Activated naive CD8-positive, alpha-beta T cell treated with anti-CD3 and anti-CD28 coated beads, Interleukin-2, amount 10 ng/mL, durations not matched to agents 7 days and 5 days (primary cell): ENCODE data around the gene EFHD1. TPM values are rescaled to one million over a fixed set of nuclear protein-coding genes. Genes with fewer than 3 reads are reported as not detected.
"Not testable (repeated sequence)": the region's sequence is repeated elsewhere in the genome, so short reads cannot be mapped to it uniquely, and the experiment has no call there.

ENCODE experiments used
- ATAC-seq: fragments of 150-1000 bp; cut with Tn5 transposase; one replicate; pipeline ENCODE4 v1.10.0; 2021; ENCODE audit warnings: low read depth, moderate library complexity
- POLR2A ChIA-PET: fragments of 350-600 bp; sonication (Branson Sonifier 250); formaldehyde crosslinking; loops from one replicate; lab custom pipeline; 2021; ENCODE audit warnings: antibody characterized with exemption; lab: Charles Lee
- DNase-seq: peaks from one replicate; pipeline ENCODE4 v3.0.0; 2021
- H3K27ac Mint-ChIP-seq: one replicate; pipeline ENCODE4 v1.8.0; 2022; ENCODE audit warnings: mild to moderate bottlenecking, mixed read lengths
- H3K27me3 Mint-ChIP-seq: one replicate; pipeline ENCODE4 v1.8.0; 2022; ENCODE audit warnings: mild to moderate bottlenecking, moderate library complexity, mixed read lengths
- H3K36me3 Mint-ChIP-seq: one replicate; pipeline ENCODE4 v1.8.0; 2021; ENCODE audit warnings: mild to moderate bottlenecking, mixed read lengths
- H3K4me1 Mint-ChIP-seq: one replicate; pipeline ENCODE4 v1.8.0; 2021; ENCODE audit warnings: mixed read lengths
- H3K4me3 Mint-ChIP-seq: one replicate; pipeline ENCODE4 v1.8.0; 2022; ENCODE audit warnings: mild to moderate bottlenecking, moderate library complexity, mixed read lengths
- H3K9me3 Mint-ChIP-seq: one replicate; pipeline ENCODE4 v1.8.0; 2021; ENCODE audit warnings: mixed read lengths
- total RNA-seq, 2 experiments: library from RNA; stranded (reverse); gene quantifications; one replicate each; pipeline ENCODE4 v1.2.3, GENCODE V29; 2021

EFHD1 gene
- total RNA-seq, 2 experiments from 2014 or later, result 7.6 to 8.8 TPM

DNA sequence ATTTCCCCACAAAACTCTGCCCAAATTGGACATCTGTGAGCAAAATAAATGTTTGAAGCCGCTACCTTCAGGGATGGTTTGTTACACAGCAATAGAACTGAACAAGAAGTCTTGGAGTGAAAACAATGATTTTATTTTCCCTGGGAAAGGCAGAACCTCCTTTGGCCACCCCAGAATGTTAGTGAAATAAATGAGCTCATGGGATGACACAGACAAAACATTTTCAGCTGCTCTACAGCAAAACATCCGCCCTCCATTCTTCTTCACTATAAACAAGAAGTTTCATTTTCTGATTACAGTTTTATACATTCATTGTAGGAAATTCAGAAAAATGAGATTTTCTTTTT, 4.3 kb upstream of the EFHD1 start:
- no peaks in the 10 kb centered on the region for H3K9me3 Mint-ChIP-seq
- POLR2A ChIA-PET, result no interaction called here
- peaks cover 42% of the 10 kb centered on the region for H3K27me3 Mint-ChIP-seq
- ATAC-seq (no peak), DNase-seq (no peak)
- peaks cover 6% of the 10 kb centered on the region for H3K4me1 Mint-ChIP-seq
- H3K4me3 Mint-ChIP-seq, result no peak overlapping the region
- H3K27ac Mint-ChIP-seq, result no peak overlapping the region
- H3K36me3 Mint-ChIP-seq, result no peaks in the 10 kb centered on the region

DNA sequence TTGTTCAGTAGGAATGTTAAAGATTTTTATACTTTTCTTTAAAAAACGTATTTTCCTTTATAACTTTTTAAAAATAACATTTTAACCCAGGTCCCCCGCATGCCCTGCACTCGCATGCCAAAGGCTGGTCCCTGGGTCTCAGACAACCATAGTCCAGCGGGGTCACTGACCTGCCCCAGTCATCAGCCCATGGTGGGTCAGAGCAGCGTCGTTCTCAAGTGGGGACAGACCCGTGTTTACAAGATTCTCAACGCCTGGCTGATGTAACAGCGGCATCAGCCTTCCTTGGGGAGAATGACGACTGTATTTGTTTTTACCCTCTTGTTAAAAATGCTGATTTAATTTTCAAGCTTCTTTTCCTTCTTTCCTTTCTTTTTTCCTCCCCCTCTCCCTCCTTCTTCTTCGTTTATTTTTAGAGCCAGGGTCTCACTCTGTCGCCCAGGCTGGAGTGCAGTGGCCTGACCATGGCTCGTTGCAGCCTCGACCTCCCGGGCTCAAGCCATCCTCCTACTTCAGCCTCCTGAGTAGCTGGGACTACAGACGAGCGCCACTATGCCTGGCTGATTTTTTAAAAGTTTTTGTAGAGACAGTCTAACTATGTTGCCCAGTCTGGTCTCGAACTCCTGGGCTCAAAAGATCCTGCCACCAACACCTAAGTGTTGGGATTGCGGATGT, 1.0 kb upstream of the EFHD1 start:
- POLR2A ChIA-PET, result interaction anchor here (1.5 kb wide), 1 partner anchor 27 kb away, joined by 4 read pairs; no protein-coding TSS in a partner anchor
- no peak for DNase-seq
- no peak for ATAC-seq
- Mint-ChIP-seq H3K4me1 (peaks cover 5% of the 10 kb centered on the region), H3K36me3 (no peaks in the 10 kb centered on the region), H3K9me3 (no peaks in the 10 kb centered on the region), H3K4me3 (peak overlapping the region; percentile 65), H3K27ac (no peak overlapping the region), H3K27me3 (peaks cover 49% of the 10 kb centered on the region)

- H3K36me3 Mint-ChIP-seq, result no peaks in the 10 kb centered on the region
- ATAC-seq (peak; percentile 8), DNase-seq (no peak)
- no peaks in the 10 kb centered on the region for H3K9me3 Mint-ChIP-seq
- POLR2A ChIA-PET, result interaction anchor here (1.5 kb wide), 1 partner anchor 28 kb away, joined by 4 read pairs; no protein-coding TSS in a partner anchor
- H3K4me3 Mint-ChIP-seq, result peak overlapping the region; percentile 65
- peaks cover 3% of the 10 kb centered on the region for H3K4me1 Mint-ChIP-seq
- H3K27me3 Mint-ChIP-seq, result peaks cover 51% of the 10 kb centered on the region
- no peak overlapping the region for H3K27ac Mint-ChIP-seq
Measured at GRCh38 chr2:232632904-232633412, 446 bp upstream of the EFHD1 start.

GRCh38 chr2:232634206-232635150, 1.1 kb downstream of the EFHD1 start:
- Mint-ChIP-seq H3K9me3 (no peaks in the 10 kb centered on the region), H3K27me3 (peaks cover 56% of the 10 kb centered on the region), H3K4me1 (peaks cover 3% of the 10 kb centered on the region), H3K4me3 (peak overlapping the region; percentile 61), H3K27ac (no peak overlapping the region), H3K36me3 (no peaks in the 10 kb centered on the region)
- POLR2A ChIA-PET, result no interaction called here
- DNase-seq (no peak), ATAC-seq (no peak)

- peaks cover 58% of the 10 kb centered on the region for H3K27me3 Mint-ChIP-seq
- not testable (repeated sequence) for H3K4me3 Mint-ChIP-seq, H3K36me3 Mint-ChIP-seq, H3K4me1 Mint-ChIP-seq, H3K27ac Mint-ChIP-seq, H3K9me3 Mint-ChIP-seq, ATAC-seq, DNase-seq
- POLR2A ChIA-PET, result interaction anchor here (0.9 kb wide), 1 partner anchor 17 kb away, joined by 3 read pairs; no protein-coding TSS in a partner anchor
Measured at GRCh38 chr2:232635376-232635775, 2.0 kb downstream of the EFHD1 start.

DNA sequence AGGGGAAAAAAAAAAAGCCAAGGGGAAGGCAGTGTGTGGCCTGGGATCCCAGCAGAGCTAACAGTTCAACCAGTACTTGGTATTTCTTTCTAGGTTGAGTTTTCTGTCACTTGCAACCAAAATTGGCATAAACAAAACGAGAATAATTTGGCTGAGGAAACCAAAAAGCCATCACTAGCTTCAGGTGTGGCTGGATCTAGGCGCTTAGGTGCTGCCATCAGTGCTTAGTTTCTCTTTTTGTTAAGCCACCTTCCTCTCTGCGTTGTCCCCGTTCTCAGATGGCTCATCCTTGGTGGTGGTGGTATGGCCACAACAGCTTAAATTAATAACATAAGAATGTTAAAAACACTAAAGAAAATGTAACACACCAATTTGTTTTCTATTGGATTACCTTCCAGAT, 2.4 kb downstream of the EFHD1 start:
- Mint-ChIP-seq H3K27ac (no peak overlapping the region), H3K9me3 (no peaks in the 10 kb centered on the region), H3K27me3 (peaks cover 60% of the 10 kb centered on the region), H3K4me3 (no peak overlapping the region), H3K4me1 (peaks cover 3% of the 10 kb centered on the region), H3K36me3 (no peaks in the 10 kb centered on the region)
- DNase-seq (no peak), ATAC-seq (no peak)
- POLR2A ChIA-PET, result interaction anchor here (0.9 kb wide), 1 partner anchor 17 kb away, joined by 3 read pairs; no protein-coding TSS in a partner anchor

DNA sequence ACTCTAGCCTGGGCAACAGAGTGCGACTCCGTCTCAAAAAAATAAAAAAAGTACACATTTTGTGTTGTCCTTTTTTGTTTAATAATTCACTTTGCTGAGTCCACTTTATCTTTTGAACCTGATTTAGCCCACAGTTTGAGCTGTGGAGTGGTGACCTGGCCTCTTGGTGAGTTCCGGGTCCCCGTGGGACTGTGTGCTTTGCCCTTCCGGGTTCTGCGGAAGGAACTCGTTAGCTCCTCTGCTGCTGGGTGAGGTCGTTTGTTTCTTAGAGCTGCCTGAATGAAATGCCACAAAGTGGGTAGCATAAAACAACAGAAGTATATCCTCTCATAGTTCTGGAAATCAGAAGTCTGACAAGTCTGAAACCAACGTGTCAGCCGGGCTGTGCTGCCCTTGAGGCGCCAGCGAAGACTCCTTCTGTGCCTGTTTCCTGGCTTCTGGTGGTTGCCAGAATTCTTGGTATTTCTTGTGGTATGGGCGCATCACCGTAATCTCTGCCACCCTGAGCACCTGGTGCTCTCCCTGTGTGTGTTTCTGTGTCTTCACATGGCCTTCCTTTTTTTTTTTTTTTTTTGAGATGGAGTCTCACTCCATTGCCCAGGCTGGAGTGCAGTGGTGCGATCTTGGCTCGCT, 3.5 kb downstream of the EFHD1 start:
- no peak for DNase-seq
- Mint-ChIP-seq H3K9me3 (no peaks in the 10 kb centered on the region), H3K36me3 (no peaks in the 10 kb centered on the region), H3K4me3 (peak overlapping the region; percentile 61), H3K4me1 (peaks cover 3% of the 10 kb centered on the region), H3K27ac (peak overlapping the region; percentile 80), H3K27me3 (peaks cover 62% of the 10 kb centered on the region)
- peak; percentile 62 for ATAC-seq
- POLR2A ChIA-PET, result no interaction called here

GRCh38 chr2:232637866-232638583, 4.6 kb downstream of the EFHD1 start:
- POLR2A ChIA-PET, result no interaction called here
- no peaks in the 10 kb centered on the region for H3K9me3 Mint-ChIP-seq
- no peaks in the 10 kb centered on the region for H3K4me1 Mint-ChIP-seq
- H3K27me3 Mint-ChIP-seq, result peaks cover 55% of the 10 kb centered on the region
- no peak overlapping the region for H3K4me3 Mint-ChIP-seq
- no peak for ATAC-seq
- no peak for DNase-seq
- H3K36me3 Mint-ChIP-seq, result no peaks in the 10 kb centered on the region
- no peak overlapping the region for H3K27ac Mint-ChIP-seq

GRCh38 chr2:232641153-232641848, 7.9 kb downstream of the EFHD1 start:
- Mint-ChIP-seq H3K27ac (no peak overlapping the region), H3K9me3 (no peaks in the 10 kb centered on the region), H3K4me1 (no peaks in the 10 kb centered on the region), H3K36me3 (no peaks in the 10 kb centered on the region), H3K27me3 (peaks cover 38% of the 10 kb centered on the region), H3K4me3 (no peak overlapping the region)
- POLR2A ChIA-PET, result no interaction called here
- DNase-seq, result no peak
- ATAC-seq, result no peak

- POLR2A ChIA-PET, result no interaction called here
- Mint-ChIP-seq H3K9me3 (no peaks in the 10 kb centered on the region), H3K4me1 (no peaks in the 10 kb centered on the region), H3K4me3 (no peak overlapping the region), H3K27ac (no peak overlapping the region), H3K27me3 (peaks cover 24% of the 10 kb centered on the region), H3K36me3 (no peaks in the 10 kb centered on the region)
- ATAC-seq, result no peak
- DNase-seq, result no peak
Measured at GRCh38 chr2:232643147-232643425, 9.7 kb downstream of the EFHD1 start.

DNA sequence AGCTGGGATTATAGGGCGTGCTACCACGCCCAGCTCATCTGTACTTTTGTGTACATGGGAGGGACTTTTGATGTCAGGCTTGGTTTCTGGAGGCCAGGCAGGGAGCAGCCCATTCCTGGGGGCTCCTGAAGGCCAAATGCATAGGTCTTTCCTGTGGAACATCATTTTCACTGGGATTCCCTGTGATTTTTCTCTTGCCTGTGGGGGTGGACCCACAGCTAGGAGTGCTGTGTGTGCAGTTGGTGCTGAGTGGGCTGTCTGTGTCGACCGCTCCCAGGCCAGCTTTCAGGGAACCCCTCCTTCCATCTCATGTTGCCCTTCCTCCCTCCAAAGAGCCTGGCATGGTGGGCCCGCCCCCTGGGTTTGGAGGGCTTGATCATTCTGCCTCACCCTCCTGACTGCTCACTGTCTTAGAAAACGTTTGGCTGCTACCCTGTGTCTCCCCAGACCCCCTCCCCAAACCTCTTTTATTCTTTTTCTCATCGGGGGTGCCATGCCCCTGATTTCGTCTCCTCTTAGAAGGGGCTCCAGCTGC, 10.5 kb downstream of the EFHD1 start:
- Mint-ChIP-seq H3K27ac (no peak overlapping the region), H3K4me1 (no peaks in the 10 kb centered on the region), H3K36me3 (no peaks in the 10 kb centered on the region), H3K4me3 (no peak overlapping the region), H3K27me3 (peaks cover 19% of the 10 kb centered on the region), H3K9me3 (no peaks in the 10 kb centered on the region)
- POLR2A ChIA-PET, result interaction anchor here (0.5 to 0.6 kb wide), 2 partner anchors 43 to 291 kb away, joined by 3 to 5 read pairs; no protein-coding TSS in a partner anchor
- DNase-seq, result no peak
- no peak for ATAC-seq

DNA sequence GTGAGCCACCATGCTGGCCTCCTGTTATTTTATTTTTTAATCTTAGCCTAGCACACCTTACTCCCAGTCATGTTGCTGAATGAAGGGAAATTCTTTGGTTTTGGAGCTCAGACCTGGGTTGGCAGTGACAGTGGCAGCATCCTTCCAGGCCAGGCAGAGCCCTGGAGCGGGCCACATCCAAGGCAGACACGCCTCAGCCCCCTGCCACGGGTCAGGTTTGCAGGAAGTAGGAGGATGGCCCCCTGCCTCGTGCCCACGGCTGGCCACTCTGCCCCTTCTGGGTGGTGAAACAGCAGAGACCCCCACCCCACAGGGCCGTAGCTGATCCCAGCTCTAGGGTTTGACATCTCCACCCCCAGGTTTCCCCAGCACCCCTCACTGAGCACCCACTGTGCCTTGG, 11.7 kb downstream of the EFHD1 start:
- DNase-seq (no peak), ATAC-seq (no peak)
- no peaks in the 10 kb centered on the region for H3K36me3 Mint-ChIP-seq
- H3K27me3 Mint-ChIP-seq, result peaks cover 8% of the 10 kb centered on the region
- H3K9me3 Mint-ChIP-seq, result no peaks in the 10 kb centered on the region
- no peak overlapping the region for H3K27ac Mint-ChIP-seq
- H3K4me3 Mint-ChIP-seq, result no peak overlapping the region
- POLR2A ChIA-PET, result no interaction called here
- H3K4me1 Mint-ChIP-seq, result no peaks in the 10 kb centered on the region
